BE2C (cell line): ENCODE measurements around the gene SNAPC3.
A peak's percentile ranks its signal among the peaks of the same experiment; 100 is the strongest.

Experiments
- DNase-seq: peaks from one replicate; pipeline ENCODE4 v3.0.0-alpha.2; 2020
- H3K27me3 ChIP-seq: fragments of 250-450 bp; sonication (Bioruptor Pico); 2 replicates; pipeline ENCODE4 v1.5.1; 2020; ENCODE audit warnings: mild to moderate bottlenecking
- H3K36me3 ChIP-seq: fragments of 250-450 bp; sonication (Bioruptor Pico); 2 replicates; pipeline ENCODE4 v1.5.1; 2020; ENCODE audit warnings: mild to moderate bottlenecking
- H3K4me1 ChIP-seq: fragments of 250-450 bp; sonication (Bioruptor Pico); 2 replicates; pipeline ENCODE4 v1.5.1; 2020
- H3K4me3 ChIP-seq: 2 replicates; pipeline ENCODE4 v1.5.1; 2011; ENCODE audit warnings: low read depth, low read length
- H3K9me3 ChIP-seq: fragments of 250-450 bp; sonication (Bioruptor Pico); 2 replicates; pipeline ENCODE4 v1.5.1; 2020
- CTCF ChIP-seq: IDR thresholded peaks from 2 replicates; pipeline ENCODE4 v1.5.1; 2012; ENCODE audit warnings: mild to moderate bottlenecking, low read depth, low read length

Gene SNAPC3

DNA sequence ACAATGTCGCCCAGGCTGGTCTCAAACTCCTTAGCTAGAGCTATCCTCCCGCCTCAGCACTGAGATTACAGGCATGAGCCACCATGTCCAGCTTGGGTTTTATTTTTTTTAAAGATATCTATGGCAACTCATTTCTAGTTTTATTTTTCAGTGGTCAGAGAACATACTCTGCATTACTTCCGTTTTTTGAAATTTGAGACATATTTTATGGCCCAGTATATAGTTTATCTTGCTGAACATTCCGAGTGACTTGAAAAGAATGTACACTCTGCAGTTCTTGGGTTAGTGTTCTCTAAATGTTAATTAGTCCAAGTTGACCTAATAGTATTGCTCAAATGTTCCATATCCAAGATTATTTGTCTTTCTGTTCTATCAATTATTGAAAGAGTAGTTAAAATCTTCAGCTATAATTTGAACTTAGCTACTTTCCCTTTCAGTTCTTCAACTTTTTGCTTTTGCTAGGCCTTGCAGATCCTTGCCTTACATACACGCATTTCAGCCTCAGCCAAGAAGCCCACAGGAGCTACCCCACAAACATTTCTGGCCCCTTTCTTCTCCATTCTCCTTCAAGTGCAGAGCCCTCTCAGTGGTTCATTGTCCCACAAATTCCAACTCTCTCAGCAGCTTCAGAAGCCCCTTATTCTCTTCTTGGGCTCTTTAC, 22.3 kb upstream of the SNAPC3 start:
- H3K36me3 ChIP-seq = no peaks in the 10 kb centered on the region
- H3K27me3 ChIP-seq = no peaks in the 10 kb centered on the region
- no peaks in the 10 kb centered on the region for H3K9me3 ChIP-seq
- no peak for TF ChIP-seq CTCF
- no peaks in the 10 kb centered on the region for H3K4me1 ChIP-seq
- DNase-seq = no peak
- no peak overlapping the region for H3K4me3 ChIP-seq

DNA sequence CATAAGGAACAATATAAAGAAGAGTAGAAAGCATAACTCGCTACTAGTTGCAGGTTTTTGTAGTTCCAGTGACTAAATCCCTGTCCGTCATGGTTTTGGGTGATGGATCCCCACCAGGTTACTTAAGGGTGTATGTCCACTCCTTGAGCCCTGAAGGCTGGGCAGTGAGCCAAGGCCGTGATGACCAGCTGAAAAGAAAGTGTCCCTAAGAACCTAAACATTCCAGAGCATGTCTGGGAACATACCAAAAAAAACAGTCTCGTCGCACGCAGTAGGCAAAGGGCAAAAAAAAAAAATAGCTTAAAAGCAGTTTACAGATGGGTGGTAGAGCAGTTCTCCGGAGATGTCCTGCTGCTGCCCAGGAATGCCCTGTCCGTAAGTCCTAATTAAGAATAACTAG, 21.4 kb upstream of the SNAPC3 start:
- no peaks in the 10 kb centered on the region for H3K9me3 ChIP-seq
- no peaks in the 10 kb centered on the region for H3K36me3 ChIP-seq
- H3K4me3 ChIP-seq = no peak overlapping the region
- no peak for TF ChIP-seq CTCF
- H3K27me3 ChIP-seq = no peaks in the 10 kb centered on the region
- DNase-seq = no peak
- H3K4me1 ChIP-seq = no peaks in the 10 kb centered on the region

GRCh38 chr9:15403155-15403554, 19.5 kb upstream of the SNAPC3 start:
- Histone ChIP-seq H3K27me3 (no peaks in the 10 kb centered on the region), H3K4me3 (no peak overlapping the region), H3K4me1 (no peaks in the 10 kb centered on the region), H3K36me3 (no peaks in the 10 kb centered on the region), H3K9me3 (no peaks in the 10 kb centered on the region)
- TF ChIP-seq CTCF = peak; percentile 54
- DNase-seq = peak; percentile 14

GRCh38 chr9:15404171-15404570, 18.5 kb upstream of the SNAPC3 start:
- no peaks in the 10 kb centered on the region for H3K4me1 ChIP-seq
- no peak for TF ChIP-seq CTCF
- H3K4me3 ChIP-seq = no peak overlapping the region
- H3K36me3 ChIP-seq = no peaks in the 10 kb centered on the region
- no peak for DNase-seq
- H3K9me3 ChIP-seq = no peaks in the 10 kb centered on the region
- no peaks in the 10 kb centered on the region for H3K27me3 ChIP-seq

DNA sequence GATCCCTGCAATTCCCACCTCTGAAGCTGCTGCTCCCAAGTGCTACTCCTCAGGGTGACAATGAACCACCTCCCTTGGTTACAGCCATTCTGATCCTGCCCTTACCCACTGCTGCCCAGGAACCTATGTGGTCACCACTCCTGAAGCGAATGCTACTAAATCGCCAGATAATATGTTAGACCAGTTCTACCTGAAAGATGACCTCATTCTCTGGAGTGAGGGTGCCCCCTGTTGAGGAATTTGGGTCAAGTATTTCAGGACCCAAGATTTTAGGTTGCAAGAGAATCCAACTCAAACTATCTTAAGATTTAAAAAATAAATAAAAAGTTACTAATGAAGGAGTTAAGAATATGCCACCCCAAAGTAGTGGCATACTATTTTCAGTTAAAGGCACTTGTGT, 5.8 kb upstream of the SNAPC3 start:
- Histone ChIP-seq H3K36me3 (no peaks in the 10 kb centered on the region), H3K4me1 (no peaks in the 10 kb centered on the region), H3K27me3 (no peaks in the 10 kb centered on the region), H3K9me3 (no peaks in the 10 kb centered on the region; the same call in 1 of the 2 replicates), H3K4me3 (no peak overlapping the region)
- peak; percentile 42 for TF ChIP-seq CTCF
- DNase-seq = peak; percentile 16

GRCh38 chr9:15417626-15418025, 5.0 kb upstream of the SNAPC3 start:
- no peak for TF ChIP-seq CTCF
- no peak overlapping the region for H3K4me3 ChIP-seq

More at GRCh38 chr9:15417626-15418025, 5.0 kb upstream of the SNAPC3 start:
- H3K27me3 ChIP-seq = no peaks in the 10 kb centered on the region
- H3K4me1 ChIP-seq = no peaks in the 10 kb centered on the region
- H3K36me3 ChIP-seq = no peaks in the 10 kb centered on the region
- no peaks in the 10 kb centered on the region; the same call in 1 of the 2 replicates for H3K9me3 ChIP-seq
- DNase-seq = no peak
